NCI-H2227 (cell line): ENCODE results near the gene ABHD11.
"Not testable (repeated sequence)": the region's sequence is repeated elsewhere in the genome, so short reads cannot be mapped to it uniquely, and the experiment has no call there.

Source experiments
- DNase-seq: peaks from one replicate; lab custom pipeline; 2025; ENCODE audit not compliant: unreplicated experiment; lab: John Stamatoyannopoulos, UW

Gene ABHD11

GRCh38 chr7:73738612-73739386 is at the start of gene ABHD11:
ABHD11 (minus strand) TSS chr7:73738802; CDS start chr7:73738770, 32 bp downstream.
- peak; percentile 98 for DNase-seq

- not testable (repeated sequence) for DNase-seq
These were observed 49.1 kb upstream of the ABHD11 start for GRCh38 chr7:73787786-73788048.

GRCh38 chr7:73786588-73786987 is 48.0 kb upstream of the ABHD11 start:
- no peak for DNase-seq

GRCh38 chr7:73779517-73779916 is 40.9 kb upstream of the ABHD11 start:
- DNase-seq = no peak

- no peak for DNase-seq
These were observed 40.3 kb upstream of the ABHD11 start for GRCh38 chr7:73778801-73779389.

- DNase-seq = no peak
These were observed 36.3 kb upstream of the ABHD11 start for GRCh38 chr7:73774923-73775322.

- DNase-seq = no peak
These were observed 35.3 kb upstream of the ABHD11 start for GRCh38 chr7:73773700-73774517.

- no peak for DNase-seq
These were observed 32.5 kb upstream of the ABHD11 start for GRCh38 chr7:73770860-73771670.

GRCh38 chr7:73770002-73770859 is 31.6 kb upstream of the ABHD11 start, which contains the start of gene CLDN3:
CLDN3 (minus strand) TSS chr7:73770270; CDS start chr7:73770049, 221 bp downstream.
- peak; percentile 96 for DNase-seq

GRCh38 chr7:73769481-73770001 is 30.9 kb upstream of the ABHD11 start:
- DNase-seq = no peak

GRCh38 chr7:73768641-73769480 is 30.3 kb upstream of the ABHD11 start:
- no peak for DNase-seq

- no peak for DNase-seq
These were observed 28.1 kb upstream of the ABHD11 start for GRCh38 chr7:73766556-73767229.

GRCh38 chr7:73762659-73762999 is 24.0 kb upstream of the ABHD11 start:
- no peak for DNase-seq

- peak; percentile 41 for DNase-seq
These were observed 23.5 kb upstream of the ABHD11 start for GRCh38 chr7:73761854-73762658.

- no peak for DNase-seq
These were observed 20.1 kb upstream of the ABHD11 start for GRCh38 chr7:73758581-73759138.

- no peak for DNase-seq
These were observed 11.6 kb upstream of the ABHD11 start for GRCh38 chr7:73749931-73750776.

- DNase-seq = no peak
These were observed 7.8 kb upstream of the ABHD11 start for GRCh38 chr7:73746378-73746777.
